Endometrial microvascular endothelial cells (primary cell): ENCODE results near the gene OPCML. TPM values are rescaled to one million over a fixed set of nuclear protein-coding genes. Genes with fewer than 3 reads are reported as not detected.

ENCODE experiments used
- in situ Hi-C: cut with HindIII; loops from 2 replicates; pipeline ENCODE4 v1.10.0; 2017; ENCODE audit warnings: low sequenced_read_pairs, low pct_unique_long_range_greater_than_20kb; ENCODE audit errors: inconsistent ontology term
- total RNA-seq: library from RNA; depleted of rRNA; stranded (reverse); fragments of >200 nt; gene quantifications from one replicate; pipeline ENCODE4 v1.2.3, GENCODE V29; 2015; ENCODE audit errors: inconsistent ontology term

OPCML gene
- total RNA-seq, 1 donor from 2014 or later: not detected

DNA sequence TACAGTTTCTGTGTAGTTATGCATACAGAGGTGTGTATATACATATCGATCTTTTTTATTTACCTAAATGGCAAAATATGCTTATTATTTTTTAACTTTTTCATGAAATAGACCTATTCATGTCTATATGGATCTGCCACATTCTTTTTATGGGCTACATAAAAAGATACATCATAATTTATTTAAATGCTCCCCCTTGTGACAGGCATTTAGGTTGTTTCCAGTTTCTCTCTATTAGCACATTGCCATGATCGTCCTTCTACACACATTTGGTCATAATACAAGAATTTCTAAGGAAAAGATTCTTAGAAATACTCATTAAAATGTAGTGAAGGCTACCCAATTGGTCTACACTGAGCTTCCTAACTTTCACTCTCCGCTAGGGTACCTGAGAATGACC lies 1067.4 kb downstream of the OPCML start:
- in situ Hi-C loops: no loop called here

DNA sequence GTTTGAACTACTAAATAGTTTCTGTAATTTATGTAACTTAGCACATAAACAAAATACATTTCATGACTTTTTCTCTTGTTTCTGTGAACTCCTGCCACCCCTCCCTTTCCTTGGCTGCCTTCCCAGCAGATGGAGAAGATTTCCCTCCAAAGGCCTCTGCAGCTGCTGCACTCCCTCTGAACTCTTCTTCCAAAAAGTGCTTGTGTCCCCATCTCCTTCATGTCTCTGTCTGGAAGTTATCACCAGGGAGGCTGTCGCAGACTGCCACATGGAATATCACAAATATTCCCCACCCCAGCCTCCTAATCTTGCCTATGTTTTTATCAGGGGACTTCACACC lies 1068.3 kb downstream of the OPCML start:
- in situ Hi-C loops: no loop called here

DNA sequence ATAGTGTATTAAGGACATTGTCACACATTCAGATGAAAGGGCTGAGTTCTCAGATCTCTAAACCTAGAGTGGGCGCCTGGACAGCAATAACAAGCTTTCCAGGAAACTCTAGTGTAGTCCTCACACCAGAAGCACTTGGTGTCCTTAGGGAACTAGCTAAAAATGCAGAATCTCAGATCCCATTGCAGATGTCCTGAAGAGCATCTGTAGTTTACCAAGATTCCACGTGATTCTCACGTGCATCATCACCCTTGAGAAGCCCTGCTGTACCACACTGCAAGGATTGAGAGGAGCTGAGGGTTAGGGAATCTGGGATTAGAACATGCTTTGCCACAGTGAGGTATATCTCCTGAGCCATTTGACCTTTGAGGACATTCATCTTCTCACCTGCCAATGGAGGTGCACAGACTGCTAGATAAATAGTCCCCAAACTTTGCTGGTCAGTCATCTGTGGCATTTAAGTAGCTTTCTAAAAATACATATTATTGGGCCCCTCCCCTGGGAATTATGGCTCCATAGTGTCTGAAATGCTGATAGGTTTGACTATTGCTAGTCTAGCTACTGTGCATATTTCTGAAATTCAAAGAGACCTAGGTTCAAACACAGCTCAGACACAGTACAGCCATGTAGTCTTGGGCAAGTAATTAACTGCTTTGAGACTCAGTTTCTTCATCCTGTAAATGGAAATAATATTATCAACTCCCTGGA lies 1068.9 kb downstream of the OPCML start:
- in situ Hi-C loops: no loop called here

DNA sequence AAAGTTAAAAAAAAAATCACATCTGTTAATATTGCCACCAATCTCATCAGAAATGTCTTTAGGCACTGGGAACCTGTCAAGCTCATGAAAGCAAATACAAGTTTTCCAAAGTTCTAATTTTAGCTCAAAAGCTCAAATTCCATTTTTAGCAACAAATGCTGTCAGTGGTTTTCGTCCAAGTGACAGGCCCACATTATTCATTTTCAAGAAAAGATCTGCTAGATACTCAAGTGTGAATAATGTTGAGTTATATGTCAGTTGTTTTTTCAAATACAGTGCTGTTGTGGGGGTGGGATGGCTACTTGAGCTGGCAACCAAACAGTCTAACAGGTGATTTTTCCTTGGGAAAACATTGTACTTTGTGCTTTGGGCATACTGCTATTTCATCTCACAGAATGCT lies 1072.6 kb downstream of the OPCML start:
- in situ Hi-C loops: no loop called here

DNA sequence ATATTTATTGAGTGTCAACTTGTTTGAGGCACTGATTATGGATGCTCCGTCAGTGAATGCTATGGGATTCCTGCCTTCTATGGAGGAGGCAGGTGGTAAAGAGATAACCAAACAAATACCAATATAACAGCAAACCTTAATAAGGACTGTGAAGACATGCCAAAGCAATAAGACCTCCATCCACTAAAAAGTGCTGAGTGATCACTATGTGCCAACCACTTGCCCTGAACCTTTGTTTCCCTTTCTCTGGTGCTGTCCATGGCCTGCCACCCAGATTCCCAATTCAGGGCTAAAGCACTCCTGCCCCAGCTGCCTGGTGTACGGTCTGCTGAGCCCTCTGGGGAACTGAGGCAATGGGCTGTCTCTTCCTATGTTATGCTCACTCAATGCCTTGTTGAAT lies 1074.9 kb downstream of the OPCML start:
- in situ Hi-C loops: no loop called here

DNA sequence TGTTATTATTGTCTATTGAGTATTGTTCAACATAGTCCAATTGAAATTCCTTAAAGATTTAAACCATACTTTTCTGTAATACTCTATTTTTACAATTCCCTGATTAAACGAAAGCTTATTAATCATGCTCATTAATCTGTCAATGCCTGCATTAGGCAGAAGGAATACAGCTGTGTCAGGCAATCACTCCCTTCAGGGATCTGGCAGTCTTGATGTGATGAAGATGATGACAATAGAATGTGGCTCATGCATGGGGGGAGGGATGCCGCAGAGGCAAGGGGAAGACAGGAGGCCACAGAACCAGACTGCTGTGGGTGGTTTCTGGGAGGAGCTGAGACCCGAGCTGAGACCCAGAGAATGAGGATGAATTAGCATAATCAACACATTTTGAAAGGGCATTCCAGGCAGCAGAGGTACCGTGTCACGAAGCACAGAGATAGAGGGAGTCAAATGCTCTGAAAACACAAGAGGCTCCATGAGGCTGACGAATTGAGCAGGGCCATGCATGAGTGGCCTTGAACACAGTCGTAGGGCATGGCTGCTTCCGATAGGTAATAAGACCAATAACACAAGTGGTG lies 1075.5 kb downstream of the OPCML start:
- in situ Hi-C loops: no loop called here

DNA sequence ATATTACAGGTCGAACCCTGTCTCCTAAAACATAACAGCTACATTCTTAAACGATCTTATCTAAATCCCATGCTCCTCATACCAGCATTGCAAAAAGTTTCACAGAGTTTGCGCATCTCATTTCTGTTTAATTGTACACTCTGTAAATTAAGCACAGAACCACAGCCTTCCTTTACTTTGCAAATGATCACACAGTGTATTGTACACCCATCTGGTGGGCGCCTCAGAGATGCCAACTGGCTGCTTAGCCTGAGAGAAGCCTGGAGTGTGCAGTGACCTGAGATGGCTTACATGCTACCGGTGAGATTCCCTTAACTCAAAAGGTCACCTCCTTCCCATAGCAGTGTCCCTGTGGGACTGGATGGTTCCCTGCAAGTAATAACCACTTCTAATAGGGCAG lies 1077.3 kb downstream of the OPCML start:
- in situ Hi-C loops: no loop called here

DNA sequence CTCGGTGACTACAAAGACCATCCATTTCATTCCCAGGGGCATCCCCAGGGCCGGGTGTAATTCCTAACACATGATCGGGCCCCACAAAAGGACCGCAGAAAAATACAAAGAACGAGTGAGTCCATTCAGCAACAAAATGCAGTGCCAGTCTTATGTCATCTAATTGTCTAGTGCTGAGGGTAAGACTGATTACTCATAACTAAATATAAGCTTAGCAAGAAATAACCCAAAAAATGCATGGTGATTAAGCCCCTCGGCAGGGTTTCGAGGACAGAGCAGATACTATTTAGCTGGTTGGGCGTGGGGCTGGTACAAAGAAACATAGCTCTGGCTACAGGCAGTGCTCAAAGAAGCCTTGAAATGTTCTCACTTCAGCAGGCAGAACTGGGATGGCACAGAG lies 1078.9 kb downstream of the OPCML start:
- in situ Hi-C loops: no loop called here

DNA sequence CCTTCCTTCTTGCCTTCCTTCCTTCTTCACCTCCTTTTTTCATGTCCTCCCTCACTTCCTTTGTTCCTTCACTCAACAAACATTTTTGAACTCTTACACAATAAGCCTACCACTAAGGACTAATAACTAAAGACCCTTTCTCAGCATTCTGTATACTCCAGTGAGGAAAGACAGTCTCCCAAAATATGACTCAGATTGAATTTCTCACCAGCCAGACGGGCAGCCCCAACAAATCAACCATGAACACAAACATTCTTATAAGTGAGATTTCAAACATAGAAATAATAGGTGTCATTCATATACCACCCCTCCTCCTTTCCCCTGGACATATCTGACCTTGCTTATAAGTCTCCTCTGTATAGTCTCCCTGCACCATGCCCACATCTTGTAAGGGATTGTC lies 1079.7 kb downstream of the OPCML start:
- in situ Hi-C loops: no loop called here

DNA sequence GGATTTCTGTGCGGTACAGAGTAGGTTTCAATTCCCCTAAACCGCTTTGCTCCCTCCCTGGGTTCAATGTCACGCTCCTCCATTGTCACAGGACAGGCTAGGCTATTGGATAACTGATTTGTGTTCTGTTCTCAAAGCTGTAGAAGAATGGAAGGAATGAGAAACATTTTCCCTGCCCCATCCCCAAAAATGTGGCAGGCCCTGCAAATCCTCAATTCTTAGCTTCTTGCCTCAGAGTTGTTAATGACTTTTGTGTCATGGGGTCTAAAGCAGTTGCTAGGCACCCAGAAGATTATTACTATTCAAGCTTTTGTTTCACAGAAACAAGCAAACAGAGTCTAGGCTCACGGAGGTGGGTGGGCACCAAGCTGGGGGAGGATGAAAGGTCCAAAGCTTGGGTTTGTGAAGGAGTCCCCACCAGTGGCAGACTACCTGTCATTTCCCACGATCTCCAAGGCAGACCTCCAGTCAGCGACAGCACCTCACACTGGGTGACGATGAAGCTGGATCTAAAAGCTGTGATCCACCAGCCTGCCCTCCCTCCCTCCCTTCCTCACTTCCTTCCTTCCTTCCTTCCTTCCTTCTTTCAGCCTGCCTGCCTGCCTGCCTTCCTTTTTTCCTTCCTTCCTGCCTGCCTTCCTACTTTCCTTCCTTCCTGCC lies 1080.2 kb downstream of the OPCML start:
- in situ Hi-C loops: no loop called here

DNA sequence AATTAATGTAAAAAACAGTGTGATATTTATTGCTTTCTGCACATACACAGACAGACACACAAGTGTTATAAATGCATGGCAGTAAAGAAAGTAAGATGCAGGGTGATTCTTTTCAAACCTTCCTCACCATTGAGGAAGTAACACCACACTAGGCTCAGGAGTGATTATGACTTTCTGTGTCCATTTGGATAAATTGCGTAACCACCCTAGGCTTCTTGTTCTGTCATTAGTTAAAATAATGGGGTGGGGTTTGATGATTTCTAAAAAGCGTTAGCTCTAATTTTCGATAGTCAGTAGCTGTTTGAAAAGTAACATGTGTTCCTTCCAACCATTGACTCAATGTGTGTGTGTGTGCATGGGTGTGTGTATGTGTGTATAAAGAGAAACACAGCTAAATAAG lies 1081.7 kb downstream of the OPCML start:
- in situ Hi-C loops: no loop called here

DNA sequence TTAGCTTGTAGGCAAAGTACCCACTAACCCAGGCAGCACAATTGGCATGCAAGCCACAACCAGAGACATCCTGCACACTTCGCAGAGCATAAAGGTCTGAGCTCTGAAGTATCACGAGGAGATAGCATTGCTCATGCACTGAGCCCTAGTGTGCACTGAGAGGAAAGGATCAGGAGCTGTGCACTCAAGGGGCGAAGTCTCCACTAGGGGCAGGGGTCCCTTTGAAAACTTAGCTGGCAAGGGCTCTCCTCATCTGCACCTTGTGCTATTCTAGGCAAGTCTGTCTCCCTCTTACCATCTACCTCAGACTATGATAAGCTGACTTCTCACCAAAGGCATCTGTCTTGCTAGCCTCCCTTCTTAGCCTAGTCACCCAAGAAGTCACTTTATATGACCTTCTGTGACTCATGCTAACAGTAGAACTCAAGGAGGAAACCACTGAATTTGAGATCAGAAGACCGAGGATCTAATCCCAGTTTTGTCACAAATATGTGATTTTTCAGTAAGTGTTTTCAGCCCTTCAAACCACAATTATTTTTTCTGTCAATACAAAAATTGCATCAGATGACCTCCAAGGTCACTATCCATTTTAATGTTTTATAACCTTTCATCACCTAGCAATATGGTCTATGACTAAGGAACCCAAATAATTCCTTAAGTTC lies 1083.8 kb downstream of the OPCML start:
- in situ Hi-C loops: no loop called here

DNA sequence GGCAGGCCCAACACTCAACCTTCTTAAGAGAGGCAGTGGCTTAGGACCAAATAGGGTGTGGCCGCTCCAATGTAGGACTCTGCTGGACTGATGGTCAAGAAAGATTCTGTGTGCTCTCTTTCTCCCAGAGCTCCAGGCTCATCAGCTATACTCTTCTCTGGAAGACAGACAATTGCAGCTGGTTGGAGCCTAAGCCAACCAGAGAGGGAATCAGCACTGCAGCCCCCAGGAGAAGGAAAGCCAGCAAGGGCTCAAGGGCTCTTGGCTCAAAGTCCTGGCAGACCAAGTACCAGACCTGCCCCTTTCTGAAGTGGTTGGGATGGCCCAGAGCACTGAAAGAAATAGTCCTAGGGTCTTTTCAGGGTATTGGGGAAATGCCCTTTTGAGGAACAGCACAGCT lies 1084.5 kb downstream of the OPCML start:
- in situ Hi-C loops: no loop called here

DNA sequence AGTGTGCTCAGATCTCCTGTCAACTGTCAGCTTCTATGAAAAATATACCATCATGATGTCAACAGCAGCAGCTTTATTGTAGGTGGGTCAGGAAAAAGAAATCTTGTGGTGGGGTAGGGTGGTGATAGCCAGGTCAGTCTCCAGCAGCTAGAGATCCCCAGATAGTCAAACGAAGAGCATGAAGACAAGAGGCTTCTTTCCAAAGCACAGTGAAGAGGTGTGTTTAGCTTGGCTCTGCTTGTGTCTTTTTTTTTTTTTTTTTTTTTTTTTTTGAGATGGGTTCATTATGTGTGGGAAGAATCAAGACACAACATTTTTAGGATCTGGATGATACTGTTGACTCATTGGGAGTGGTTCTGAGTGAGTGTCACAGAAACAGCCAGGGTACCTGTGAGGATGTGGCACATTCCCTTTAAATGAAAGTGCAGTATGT lies 1086.4 kb downstream of the OPCML start:
- in situ Hi-C loops: no loop called here

DNA sequence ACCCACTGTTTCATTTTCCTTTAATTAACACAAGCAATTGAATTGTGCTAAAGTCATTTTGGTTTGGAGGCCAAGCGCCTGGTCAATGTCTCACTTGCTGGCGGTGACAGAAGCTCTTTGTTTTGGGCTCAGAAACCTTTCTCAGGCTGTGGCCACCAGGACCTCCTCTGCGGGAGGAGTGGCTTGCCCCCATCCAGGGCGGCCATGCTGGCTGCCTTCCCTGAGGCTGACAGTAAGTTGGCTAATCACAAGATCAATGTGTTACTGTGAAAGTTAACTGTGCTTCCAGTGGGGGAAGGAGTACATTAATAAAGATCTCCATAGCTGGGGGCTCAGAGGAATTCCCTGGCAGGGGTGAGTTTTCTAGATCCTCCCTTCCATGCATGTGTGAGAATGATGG lies 1087.4 kb downstream of the OPCML start:
- in situ Hi-C loops: no loop called here

DNA sequence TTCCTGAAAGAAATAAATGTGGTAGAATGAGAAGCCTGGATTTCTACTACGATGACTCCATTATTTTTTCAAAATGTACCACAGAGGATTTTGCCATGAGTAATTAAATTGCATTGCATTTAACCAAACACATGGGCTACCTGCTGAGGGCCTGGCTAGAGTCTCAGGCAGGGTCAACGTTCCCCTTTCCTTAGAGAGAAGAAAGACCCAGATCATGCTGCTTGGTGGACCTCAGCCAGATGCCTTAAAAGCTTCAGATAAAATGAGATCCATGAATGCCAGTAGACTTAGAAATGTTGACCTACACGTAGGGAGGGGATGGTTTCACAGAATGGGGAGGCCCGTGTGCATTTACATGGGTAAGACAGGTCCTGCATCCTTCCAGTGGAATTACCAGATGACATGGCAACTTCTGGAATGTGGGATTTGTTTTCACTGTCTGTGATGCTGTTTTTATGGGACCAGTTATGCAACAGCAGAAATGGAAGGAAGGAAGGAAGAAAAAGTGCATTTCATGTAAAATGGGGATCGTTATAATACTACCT lies 1092.5 kb downstream of the OPCML start:
- in situ Hi-C loops: no loop called here

DNA sequence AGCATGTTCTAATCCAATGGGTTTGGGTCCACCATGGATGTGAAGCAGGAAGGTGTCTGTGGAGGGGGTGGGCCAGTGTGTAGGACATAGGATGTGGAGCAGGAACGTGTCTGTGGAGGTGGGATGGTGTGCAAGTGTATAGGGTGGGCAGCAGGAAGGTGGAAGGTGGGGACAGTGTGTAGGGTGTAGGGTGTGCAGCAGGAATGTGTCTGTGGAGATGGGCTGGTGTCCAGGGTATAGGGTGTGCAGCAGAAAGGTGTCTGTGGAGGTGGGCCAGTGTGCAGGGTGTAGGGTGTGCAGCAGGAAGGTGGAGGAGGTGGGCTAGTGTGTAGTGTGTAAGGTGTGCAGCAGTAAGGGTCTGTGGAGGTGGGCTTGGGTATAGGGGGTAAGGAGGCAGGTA lies 1093.9 kb downstream of the OPCML start:
- in situ Hi-C loops: no loop called here

DNA sequence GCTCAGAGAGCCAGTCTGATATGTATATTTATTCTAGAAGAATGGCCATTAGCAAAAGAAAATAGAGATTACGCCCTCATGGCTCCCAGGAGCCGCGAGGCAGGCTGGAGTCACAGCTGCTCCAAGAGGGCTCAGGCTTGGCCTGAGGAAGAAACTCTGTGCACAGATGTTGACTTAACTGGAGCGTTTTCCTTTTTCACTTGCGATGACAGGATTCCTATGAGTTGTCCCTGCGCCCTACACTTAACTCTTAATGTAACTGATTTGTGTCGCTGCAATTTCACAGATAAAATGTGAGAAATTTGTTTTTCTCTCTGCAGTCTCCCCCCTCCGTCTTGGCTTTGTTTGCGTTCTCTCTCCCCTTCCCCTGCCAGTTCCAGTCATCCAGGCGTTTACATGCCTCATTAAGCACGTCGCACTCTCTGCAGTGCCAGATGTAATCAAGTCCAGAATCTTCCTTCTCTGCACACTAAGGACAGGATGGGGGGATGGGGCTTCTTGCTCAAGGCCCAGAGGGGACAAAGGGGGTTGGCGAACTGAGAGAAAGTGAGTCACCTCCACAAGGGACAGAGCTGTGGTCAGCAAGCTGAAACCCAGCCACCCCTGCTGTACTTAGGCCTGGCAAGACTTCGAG lies 1101.8 kb downstream of the OPCML start:
- in situ Hi-C loops: no loop called here

DNA sequence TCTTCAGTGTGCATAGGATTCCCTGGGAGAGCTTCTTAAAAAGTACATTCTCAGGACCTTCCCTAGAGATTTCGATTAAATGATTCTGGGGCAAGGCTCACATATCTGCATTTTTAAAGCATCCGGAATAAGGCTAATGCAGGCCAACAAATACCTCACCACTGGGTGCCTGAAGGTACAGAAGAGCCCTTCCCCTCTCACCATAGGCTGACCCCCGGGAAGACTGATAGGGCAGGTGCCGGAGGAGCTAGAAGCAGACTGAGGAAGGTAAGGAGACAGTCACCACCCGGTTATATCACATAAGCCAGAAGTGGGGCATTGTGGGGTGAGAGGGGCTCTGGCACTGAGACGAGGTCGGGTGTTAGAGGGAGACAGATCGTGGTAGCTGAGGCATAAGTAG lies 1102.6 kb downstream of the OPCML start:
- in situ Hi-C loops: no loop called here
